Measurements from ENCODE around the gene RPAP2.

RPAP2 gene

DNA sequence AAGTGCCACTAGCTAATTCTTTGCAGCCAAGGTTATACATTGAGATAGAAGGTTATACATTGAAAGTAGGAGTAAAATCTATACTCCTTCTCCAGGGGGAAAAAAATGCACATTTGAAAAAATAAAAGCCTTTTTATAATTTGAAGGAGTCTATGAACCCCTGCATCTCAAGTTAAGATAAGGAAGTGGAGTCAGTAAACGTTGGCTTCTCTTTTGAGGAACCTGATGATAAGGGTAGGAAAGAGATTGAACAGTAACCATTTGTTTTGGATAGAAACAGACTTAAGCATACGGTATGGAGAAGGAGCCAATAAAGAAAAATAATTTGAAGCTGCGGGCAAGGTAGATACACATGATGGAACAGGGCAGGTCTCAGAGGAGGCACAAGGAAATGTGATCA lies 64.1 kb downstream of the RPAP2 start:
- Histone ChIP-seq H3K36me3 (ENCODE audit: insufficient read depth) (no peaks in the 10 kb centered on the region), H3K27me3 (ENCODE audit: insufficient read depth, low read depth) (no peaks in the 10 kb centered on the region), H3K9ac (no peak overlapping the region), H3K4me2 (no peak overlapping the region), H2AFZ (ENCODE audit: low read depth) (no peak overlapping the region), H3K4me1 (ENCODE audit: low read depth, poor library complexity, severe bottlenecking) (no peaks in the 10 kb centered on the region), H3K4me3 (IDR thresholded peaks at IDR 0.05; ENCODE audit: insufficient read depth, low read depth, low read length) (no peak overlapping the region), H3K27ac (no peak overlapping the region), H4K20me1 (ENCODE audit: insufficient read depth) (no peaks in the 10 kb centered on the region), H3K79me2 (ENCODE audit: insufficient read depth, low read depth) (no peaks in the 10 kb centered on the region)
- TF ChIP-seq, protein P1, sequence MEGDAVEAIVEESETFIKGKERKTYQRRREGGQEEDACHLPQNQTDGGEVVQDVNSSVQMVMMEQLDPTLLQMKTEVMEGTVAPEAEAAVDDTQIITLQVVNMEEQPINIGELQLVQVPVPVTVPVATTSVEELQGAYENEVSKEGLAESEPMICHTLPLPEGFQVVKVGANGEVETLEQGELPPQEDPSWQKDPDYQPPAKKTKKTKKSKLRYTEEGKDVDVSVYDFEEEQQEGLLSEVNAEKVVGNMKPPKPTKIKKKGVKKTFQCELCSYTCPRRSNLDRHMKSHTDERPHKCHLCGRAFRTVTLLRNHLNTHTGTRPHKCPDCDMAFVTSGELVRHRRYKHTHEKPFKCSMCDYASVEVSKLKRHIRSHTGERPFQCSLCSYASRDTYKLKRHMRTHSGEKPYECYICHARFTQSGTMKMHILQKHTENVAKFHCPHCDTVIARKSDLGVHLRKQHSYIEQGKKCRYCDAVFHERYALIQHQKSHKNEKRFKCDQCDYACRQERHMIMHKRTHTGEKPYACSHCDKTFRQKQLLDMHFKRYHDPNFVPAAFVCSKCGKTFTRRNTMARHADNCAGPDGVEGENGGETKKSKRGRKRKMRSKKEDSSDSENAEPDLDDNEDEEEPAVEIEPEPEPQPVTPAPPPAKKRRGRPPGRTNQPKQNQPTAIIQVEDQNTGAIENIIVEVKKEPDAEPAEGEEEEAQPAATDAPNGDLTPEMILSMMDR (conservative IDR thresholded peaks at IDR 0.05; ENCODE audit: low read depth, low read length): no peak

DNA sequence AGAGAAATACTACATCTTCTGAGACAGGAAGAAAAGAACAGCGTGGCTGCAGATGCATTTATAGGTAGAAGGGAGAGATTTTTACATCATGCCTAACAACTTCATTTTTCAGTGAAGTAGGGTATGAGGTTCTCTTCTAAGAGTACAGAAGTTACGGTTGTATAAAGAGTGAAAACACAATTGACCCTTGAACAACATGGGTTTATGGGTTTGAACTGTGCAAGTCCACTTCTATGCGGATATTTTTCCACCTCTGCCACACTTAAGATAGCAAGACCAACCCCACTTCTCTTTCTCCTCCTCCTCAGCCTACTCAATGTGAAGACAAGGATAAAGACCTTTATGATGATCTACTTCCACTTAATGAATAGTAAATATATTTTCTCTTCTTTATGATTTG lies 64.5 kb downstream of the RPAP2 start:
- no peak overlapping the region for H2AFZ ChIP-seq (ENCODE audit: low read depth)
- no peaks in the 10 kb centered on the region for H3K79me2 ChIP-seq (ENCODE audit: insufficient read depth, low read depth)
- no peaks in the 10 kb centered on the region for H3K36me3 ChIP-seq (ENCODE audit: insufficient read depth)
- H3K4me3 ChIP-seq (IDR thresholded peaks at IDR 0.05; ENCODE audit: insufficient read depth, low read depth, low read length): no peak overlapping the region
- H3K9ac ChIP-seq: no peak overlapping the region
- H3K4me2 ChIP-seq: no peak overlapping the region
- H4K20me1 ChIP-seq (ENCODE audit: insufficient read depth): no peaks in the 10 kb centered on the region
- H3K27ac ChIP-seq: no peak overlapping the region
- H3K27me3 ChIP-seq (ENCODE audit: insufficient read depth, low read depth): no peaks in the 10 kb centered on the region
- TF ChIP-seq, protein P1 (conservative IDR thresholded peaks at IDR 0.05; ENCODE audit: low read depth, low read length): no peak
- no peaks in the 10 kb centered on the region for H3K4me1 ChIP-seq (ENCODE audit: low read depth, poor library complexity, severe bottlenecking)

DNA sequence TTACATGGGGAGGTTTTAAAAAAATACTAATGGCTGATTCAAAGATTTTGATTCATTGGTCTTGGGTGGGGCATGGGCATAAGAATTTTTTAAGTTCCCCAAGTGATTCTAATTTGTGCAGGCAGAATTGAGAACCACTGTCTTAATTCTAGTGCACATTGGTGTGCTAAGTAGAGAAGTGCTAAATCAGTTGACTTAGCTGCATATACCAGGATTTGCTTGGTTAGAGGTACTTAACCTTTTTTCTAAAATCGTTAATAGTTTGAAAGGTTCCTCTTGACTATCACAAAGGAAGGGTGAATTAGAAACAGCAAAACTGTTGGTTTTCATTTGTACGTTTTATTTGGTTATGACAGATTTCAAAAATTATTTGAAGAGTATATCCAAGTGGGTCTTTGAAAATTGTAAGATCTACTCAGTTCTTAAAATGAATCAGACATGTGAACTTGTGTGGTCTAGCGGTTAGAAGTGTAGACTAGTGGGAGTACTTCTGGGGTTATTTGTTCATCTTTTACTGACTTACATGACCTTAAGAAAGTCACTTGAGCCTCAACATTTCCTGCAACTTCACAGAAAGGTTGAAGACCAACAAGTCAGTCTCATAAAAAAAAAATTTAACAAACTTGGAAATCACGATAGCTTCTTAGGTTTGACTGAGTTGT lies 66.7 kb downstream of the RPAP2 start:
- no peaks in the 10 kb centered on the region for H3K27me3 ChIP-seq (ENCODE audit: insufficient read depth, low read depth)
- H3K79me2 ChIP-seq (ENCODE audit: insufficient read depth, low read depth): no peaks in the 10 kb centered on the region
- H3K9ac ChIP-seq: no peak overlapping the region
- no peak overlapping the region for H3K4me2 ChIP-seq
- H2AFZ ChIP-seq (ENCODE audit: low read depth): no peak overlapping the region
- no peaks in the 10 kb centered on the region for H4K20me1 ChIP-seq (ENCODE audit: insufficient read depth)
- H3K36me3 ChIP-seq (ENCODE audit: insufficient read depth): no peaks in the 10 kb centered on the region
- H3K4me3 ChIP-seq (IDR thresholded peaks at IDR 0.05; ENCODE audit: insufficient read depth, low read depth, low read length): no peak overlapping the region
- no peaks in the 10 kb centered on the region for H3K4me1 ChIP-seq (ENCODE audit: low read depth, poor library complexity, severe bottlenecking)
- H3K27ac ChIP-seq: no peak overlapping the region
- TF ChIP-seq, protein P1 (conservative IDR thresholded peaks at IDR 0.05; ENCODE audit: low read depth, low read length): no peak

DNA sequence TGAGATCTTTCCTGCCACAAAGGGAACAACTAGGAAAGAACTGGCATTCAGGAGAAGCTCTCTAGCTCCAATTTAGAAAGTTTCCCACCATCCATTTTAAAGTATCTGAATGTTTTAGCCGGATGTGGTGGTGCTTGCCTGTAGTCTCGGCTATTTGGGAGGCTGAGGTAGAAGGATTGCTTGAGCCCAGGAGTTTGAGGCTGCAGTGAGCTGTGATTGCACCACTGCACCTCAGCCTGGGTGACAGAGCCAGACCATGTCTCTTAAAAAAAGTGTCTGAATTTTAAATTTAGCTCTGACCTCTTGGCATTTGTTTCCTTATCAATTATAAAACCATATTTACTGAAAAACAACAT lies 67.2 kb downstream of the RPAP2 start:
- H3K4me1 ChIP-seq (ENCODE audit: low read depth, poor library complexity, severe bottlenecking): no peaks in the 10 kb centered on the region
- no peak overlapping the region for H3K4me2 ChIP-seq
- no peaks in the 10 kb centered on the region for H3K79me2 ChIP-seq (ENCODE audit: insufficient read depth, low read depth)
- TF ChIP-seq, protein P1 (conservative IDR thresholded peaks at IDR 0.05; ENCODE audit: low read depth, low read length): no peak
- no peak overlapping the region for H3K27ac ChIP-seq
- no peaks in the 10 kb centered on the region for H3K36me3 ChIP-seq (ENCODE audit: insufficient read depth)
- no peak overlapping the region for H2AFZ ChIP-seq (ENCODE audit: low read depth)
- H3K27me3 ChIP-seq (ENCODE audit: insufficient read depth, low read depth): no peaks in the 10 kb centered on the region
- no peaks in the 10 kb centered on the region for H4K20me1 ChIP-seq (ENCODE audit: insufficient read depth)
- no peak overlapping the region for H3K4me3 ChIP-seq (IDR thresholded peaks at IDR 0.05; ENCODE audit: insufficient read depth, low read depth, low read length)
- no peak overlapping the region for H3K9ac ChIP-seq

Data from KMS-11 (cell line).